Vagina (tissue), 2 donors: Measurements from ENCODE around the gene GIPC2.

Experiments used
- POLR2A ChIP-seq, 2 donors: fragments of 450-650 bp; IDR thresholded peaks; one replicate each; pipeline ENCODE4 v1.6.1; 2017; ENCODE audit warnings: antibody characterized with exemption in 2 of 2, mild to moderate bottlenecking in 2 of 2, moderate library complexity in 2 of 2
- TF ChIP-seq, protein P1 (sequence below), 3 experiments: fragments of 450-650 bp in 2 of 3; fragments of 200-600 bp in 1 of 3; sonication (generic) in 1 of 3; IDR thresholded peaks; one replicate each; pipeline ENCODE4 v1.5.1; 2017 to 2019; ENCODE audit warnings: antibody characterized with exemption in 3 of 3, mild to moderate bottlenecking in 2 of 3, moderate library complexity in 2 of 3

DNA sequence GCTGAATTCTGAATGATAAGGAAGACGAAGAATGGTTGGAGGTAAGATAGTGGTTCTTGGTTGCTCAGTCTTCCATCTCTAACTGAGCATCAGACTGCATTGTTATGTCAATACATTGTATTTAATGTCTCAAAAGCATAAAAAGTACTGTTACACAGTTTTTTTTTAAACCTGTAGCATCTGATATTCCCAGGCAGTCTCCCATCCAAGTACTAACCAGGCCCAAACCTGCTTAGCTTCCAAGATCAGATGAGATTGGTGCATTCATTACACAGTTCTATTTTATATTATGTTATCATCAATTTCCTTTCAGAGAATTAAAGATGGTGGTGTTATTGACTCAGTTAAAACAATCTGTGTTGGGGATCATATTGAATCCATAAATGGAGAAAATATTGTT lies 48.9 kb downstream of the GIPC2 start:
- TF ChIP-seq, protein P1, sequence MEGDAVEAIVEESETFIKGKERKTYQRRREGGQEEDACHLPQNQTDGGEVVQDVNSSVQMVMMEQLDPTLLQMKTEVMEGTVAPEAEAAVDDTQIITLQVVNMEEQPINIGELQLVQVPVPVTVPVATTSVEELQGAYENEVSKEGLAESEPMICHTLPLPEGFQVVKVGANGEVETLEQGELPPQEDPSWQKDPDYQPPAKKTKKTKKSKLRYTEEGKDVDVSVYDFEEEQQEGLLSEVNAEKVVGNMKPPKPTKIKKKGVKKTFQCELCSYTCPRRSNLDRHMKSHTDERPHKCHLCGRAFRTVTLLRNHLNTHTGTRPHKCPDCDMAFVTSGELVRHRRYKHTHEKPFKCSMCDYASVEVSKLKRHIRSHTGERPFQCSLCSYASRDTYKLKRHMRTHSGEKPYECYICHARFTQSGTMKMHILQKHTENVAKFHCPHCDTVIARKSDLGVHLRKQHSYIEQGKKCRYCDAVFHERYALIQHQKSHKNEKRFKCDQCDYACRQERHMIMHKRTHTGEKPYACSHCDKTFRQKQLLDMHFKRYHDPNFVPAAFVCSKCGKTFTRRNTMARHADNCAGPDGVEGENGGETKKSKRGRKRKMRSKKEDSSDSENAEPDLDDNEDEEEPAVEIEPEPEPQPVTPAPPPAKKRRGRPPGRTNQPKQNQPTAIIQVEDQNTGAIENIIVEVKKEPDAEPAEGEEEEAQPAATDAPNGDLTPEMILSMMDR (IDR thresholded peaks at IDR 0.05): no peak
- TF ChIP-seq POLR2A (IDR thresholded peaks at IDR 0.05): no peak
